NCI-H128 (cell line): ENCODE results near the gene KICS2.

Experiments
- DNase-seq: peaks from one replicate; lab custom pipeline; 2025; ENCODE audit not compliant: unreplicated experiment; lab: John Stamatoyannopoulos, UW

KICS2 gene

DNA sequence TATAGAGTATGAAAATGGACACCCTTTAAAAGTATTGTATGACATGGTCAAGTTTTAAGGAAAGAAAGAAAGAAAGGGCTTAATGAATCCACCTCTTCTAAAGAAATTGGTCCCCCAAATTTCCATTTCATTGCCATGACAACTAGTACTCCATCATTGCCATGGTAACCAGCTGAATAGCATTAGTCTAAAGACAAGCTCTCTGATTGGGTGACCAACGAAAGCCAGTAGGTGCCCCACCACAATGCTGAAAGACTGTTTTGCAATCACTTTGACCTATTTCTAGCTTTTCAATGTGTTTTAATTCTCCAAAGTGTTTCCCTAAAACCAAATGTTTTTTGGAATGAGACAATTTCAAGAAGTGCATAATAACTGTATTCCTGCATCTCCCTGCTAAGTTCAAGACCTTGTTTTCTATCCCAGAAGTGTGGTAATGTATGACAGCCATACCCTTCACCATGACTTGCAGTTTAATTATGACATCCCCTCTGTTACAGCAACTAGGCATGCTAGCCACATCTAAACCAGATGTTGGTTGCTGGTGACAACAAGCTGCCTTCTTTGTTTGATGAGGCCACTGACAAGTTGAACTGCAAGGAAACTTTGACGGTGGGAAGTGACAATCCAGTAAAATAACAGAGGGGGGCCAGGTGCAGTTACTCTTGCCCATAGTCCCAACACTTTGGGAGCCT lies 46.7 kb downstream of the KICS2 start:
- no peak for DNase-seq

DNA sequence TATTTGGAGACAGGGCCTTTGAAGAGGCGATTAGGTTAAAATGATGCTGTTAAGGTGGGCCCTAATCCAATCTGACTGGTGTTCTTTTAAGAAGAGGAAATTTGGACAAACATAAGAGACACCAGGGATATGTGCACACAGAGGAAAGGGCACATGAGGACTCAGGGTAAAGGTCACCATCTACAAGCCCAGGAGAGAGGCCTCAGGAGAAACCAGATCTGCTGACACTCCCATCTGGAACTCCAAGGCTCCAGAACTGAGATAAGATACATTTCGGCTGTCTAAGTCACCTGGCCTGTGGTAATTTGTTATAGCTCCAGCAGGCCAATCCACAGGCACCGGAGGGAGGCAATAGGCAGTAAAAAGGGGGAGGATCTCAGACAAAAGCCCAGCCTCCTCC lies 48.6 kb downstream of the KICS2 start:
- DNase-seq: no peak
